B cell (primary cell): ENCODE data around the gene SNCB. TPM values are rescaled to one million over a fixed set of nuclear protein-coding genes. Genes with fewer than 3 reads are reported as not detected.
A peak's percentile ranks its signal among the peaks of the same experiment; 100 is the strongest.

Source experiments
- ATAC-seq: fragments of 200-7000 bp; cut with Tn5 transposase; one replicate; pipeline ENCODE4 v1.10.0; 2021; ENCODE audit warnings: low read depth, mild to moderate bottlenecking, moderate number of reproducible peaks, moderate library complexity
- CTCF ChIA-PET: fragments of 350-600 bp; sonication (Branson Sonifier 250); formaldehyde crosslinking; loops from one replicate; lab custom pipeline; 2021; ENCODE audit warnings: antibody characterized with exemption, inconsistent platforms; lab: Charles Lee
- POLR2A ChIA-PET: fragments of 350-600 bp; sonication (Branson Sonifier 250); formaldehyde crosslinking; loops from one replicate; lab custom pipeline; 2021; ENCODE audit warnings: antibody characterized with exemption; lab: Charles Lee
- DNase-seq: peaks from one replicate; pipeline ENCODE4 v3.0.0; 2013
- H2AFZ ChIP-seq: 2 replicates; pipeline ENCODE4 v1.6.1; 2012; ENCODE audit warnings: mild to moderate bottlenecking, low read depth, low read length; ENCODE audit not compliant: insufficient read depth, poor library complexity, severe bottlenecking
- H3K27ac ChIP-seq, 2 donors: 1 replicate in 1 of 2; 2 replicates in 1 of 2; pipeline ENCODE4 v1.5.1; 2012 to 2013; ENCODE audit warnings: low read length in 2 of 2, mild to moderate bottlenecking in 2 of 2, moderate library complexity in 1 of 2
- H3K27me3 ChIP-seq, 4 experiments: fragments of 200-600 bp in 1 of 4; sonication (generic) in 1 of 4; replicated peaks in 1 of 4; 1 replicate in 2 of 4; 2 replicates in 2 of 4; pipeline versions ENCODE4 v1.6.1 to v1.7.0; 2013 to 2016; ENCODE audit warnings: low read length in 3 of 4, mild to moderate bottlenecking in 2 of 4, mixed read lengths in 1 of 4, moderate library complexity in 1 of 4; ENCODE audit not compliant: insufficient read depth in 4 of 4, control insufficient read depth in 3 of 4; ENCODE audit errors: control extremely low read depth in 1 of 4
- H3K36me3 ChIP-seq, 2 experiments: replicated peaks in 1 of 2; 1 replicate in 1 of 2; 2 replicates in 1 of 2; pipeline versions ENCODE4 v1.6.1 to v1.7.1; 2013; ENCODE audit warnings: low read length in 1 of 2; ENCODE audit not compliant: insufficient read depth in 2 of 2, control insufficient read depth in 1 of 2; ENCODE audit errors: control extremely low read depth in 1 of 2, extremely low read depth in 1 of 2
- H3K4me1 ChIP-seq, 2 donors: fragments of 200-600 bp in 1 of 2; sonication (generic) in 1 of 2; 1 replicate in 1 of 2; 2 replicates in 1 of 2; pipeline versions ENCODE4 v1.5.1 to v1.6.1; 2013 to 2017; ENCODE audit warnings: low read length in 2 of 2; ENCODE audit not compliant: control insufficient read depth in 2 of 2, insufficient read depth in 2 of 2
- H3K4me2 ChIP-seq: replicated peaks from 2 replicates; pipeline ENCODE3; 2012; ENCODE audit warnings: mild to moderate bottlenecking, low read depth, low read length; ENCODE audit not compliant: poor library complexity, severe bottlenecking
- H3K4me3 ChIP-seq, 5 experiments: fragments of 200-600 bp in 1 of 5; sonication (generic) in 1 of 5; 1 replicate in 3 of 5; 2 replicates in 2 of 5; pipeline versions ENCODE4 v1.5.1 to v1.7.0; 2011 to 2016; ENCODE audit warnings: low read length in 4 of 5, mild to moderate bottlenecking in 4 of 5, low read depth in 2 of 5, control low read depth in 1 of 5, moderate library complexity in 1 of 5; ENCODE audit not compliant: insufficient read depth in 1 of 5; ENCODE audit errors: control extremely low read depth in 1 of 5, extremely low read depth in 1 of 5
- H3K79me2 ChIP-seq: fragments of 200-600 bp; sonication (generic); one replicate; pipeline ENCODE4 v1.6.0; 2016; ENCODE audit warnings: low read length; ENCODE audit not compliant: control insufficient read depth, insufficient read depth
- H3K9ac ChIP-seq: fragments of 200-600 bp; sonication (generic); 2 replicates; pipeline ENCODE4 v1.6.1; 2017; ENCODE audit warnings: mild to moderate bottlenecking, low read length, moderate library complexity
- H3K9me3 ChIP-seq, 3 donors: one replicate each; pipeline versions ENCODE4 v1.6.1 to v1.7.1; 2013; ENCODE audit warnings: low read length in 2 of 3; ENCODE audit not compliant: control insufficient read depth in 2 of 3, insufficient read depth in 1 of 3; ENCODE audit errors: control extremely low read depth in 1 of 3
- H4K20me1 ChIP-seq: 2 replicates; pipeline ENCODE4 v1.6.0; 2012; ENCODE audit warnings: mild to moderate bottlenecking, low read length; ENCODE audit not compliant: insufficient read depth, control insufficient read depth, poor library complexity, severe bottlenecking
- H3K27ac Mint-ChIP-seq: one replicate; pipeline ENCODE4 v1.8.0; 2021; ENCODE audit warnings: mixed read lengths
- H3K27me3 Mint-ChIP-seq: one replicate; pipeline ENCODE4 v1.8.0; 2021; ENCODE audit warnings: mixed read lengths
- H3K4me1 Mint-ChIP-seq: one replicate; pipeline ENCODE4 v1.8.0; 2021; ENCODE audit warnings: mixed read lengths
- H3K4me3 Mint-ChIP-seq: one replicate; pipeline ENCODE4 v1.8.0; 2021; ENCODE audit warnings: mixed read lengths
- H3K9me3 Mint-ChIP-seq: one replicate; pipeline ENCODE4 v1.8.0; 2022; ENCODE audit warnings: mixed read lengths; ENCODE audit not compliant: insufficient read depth
- EZH2 ChIP-seq: IDR thresholded peaks from 2 replicates; pipeline ENCODE4 v1.6.1; 2012; ENCODE audit warnings: borderline replicate concordance, low read depth, mild to moderate bottlenecking, moderate library complexity, low read length; ENCODE audit not compliant: insufficient read depth, poor library complexity, severe bottlenecking
- WGBS: methylation state at CpG from one replicate; pipeline ENCODE4 v1.1.5; 2013; ENCODE audit warnings: missing lambda C conversion rate; ENCODE audit not compliant: insufficient coverage; 5-methylcytosine and 5-hydroxymethylcytosine counted together
- intact Hi-C: fragments of 100-400 bp; cut with micrococcal nuclease; formaldehyde crosslinking; loops from one replicate; pipeline ENCODE4 v1.10.0; 2022
- polyA plus RNA-seq: library from polyadenylated mRNA; depleted of rRNA; stranded (reverse); fragments of >200 nt; gene quantifications from 2 replicates; pipeline ENCODE4 v1.2.3, GENCODE V29; 2012
- total RNA-seq, 2 donors: library from RNA; stranded (reverse); fragments of 120-200 nt in 1 of 2; gene quantifications; 1 replicate in 1 of 2; 2 replicates in 1 of 2; pipeline versions ENCODE4 v1.2.3 to v1.2.4, GENCODE V29; 2013 to 2022
- TF ChIP-seq, protein P1 (sequence below): fragments of 200-600 bp; IDR thresholded peaks from one replicate; pipeline ENCODE4 v1.8.0; 2022; ENCODE audit warnings: antibody characterized with exemption, mild to moderate bottlenecking

Gene SNCB
- total and polyA plus RNA-seq, 2 donors (not counting 1 experiment from before 2014, with no cell fraction given): 0.09 TPM; not detected in 1

DNA sequence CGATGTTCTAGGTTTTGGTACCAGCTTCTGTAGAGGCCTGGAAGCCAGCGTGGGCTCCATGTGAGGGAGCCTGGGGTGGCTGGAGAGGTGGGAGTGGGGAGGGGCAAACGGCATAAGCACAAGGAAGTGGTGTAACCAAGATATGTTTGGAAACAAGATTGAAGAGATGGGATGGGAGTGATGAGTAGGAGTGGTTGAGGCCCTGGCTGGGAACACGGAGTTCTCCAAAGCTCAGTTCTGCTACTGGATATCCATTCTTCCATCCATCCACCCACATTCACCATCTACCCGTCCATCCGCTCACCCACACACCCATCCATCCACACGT lies 29.1 kb upstream of the SNCB start:
- 79% methylated on average over 6 of the region's 7 CpGs for WGBS
- Mint-ChIP-seq H3K27me3 (peaks cover 14% of the 10 kb centered on the region), H3K4me1 (peaks cover 32% of the 10 kb centered on the region), H3K4me3 (peak overlapping the region; percentile 85), H3K27ac (peak overlapping the region; percentile 85), H3K9me3 (no peaks in the 10 kb centered on the region)
- TF ChIP-seq, protein P1, sequence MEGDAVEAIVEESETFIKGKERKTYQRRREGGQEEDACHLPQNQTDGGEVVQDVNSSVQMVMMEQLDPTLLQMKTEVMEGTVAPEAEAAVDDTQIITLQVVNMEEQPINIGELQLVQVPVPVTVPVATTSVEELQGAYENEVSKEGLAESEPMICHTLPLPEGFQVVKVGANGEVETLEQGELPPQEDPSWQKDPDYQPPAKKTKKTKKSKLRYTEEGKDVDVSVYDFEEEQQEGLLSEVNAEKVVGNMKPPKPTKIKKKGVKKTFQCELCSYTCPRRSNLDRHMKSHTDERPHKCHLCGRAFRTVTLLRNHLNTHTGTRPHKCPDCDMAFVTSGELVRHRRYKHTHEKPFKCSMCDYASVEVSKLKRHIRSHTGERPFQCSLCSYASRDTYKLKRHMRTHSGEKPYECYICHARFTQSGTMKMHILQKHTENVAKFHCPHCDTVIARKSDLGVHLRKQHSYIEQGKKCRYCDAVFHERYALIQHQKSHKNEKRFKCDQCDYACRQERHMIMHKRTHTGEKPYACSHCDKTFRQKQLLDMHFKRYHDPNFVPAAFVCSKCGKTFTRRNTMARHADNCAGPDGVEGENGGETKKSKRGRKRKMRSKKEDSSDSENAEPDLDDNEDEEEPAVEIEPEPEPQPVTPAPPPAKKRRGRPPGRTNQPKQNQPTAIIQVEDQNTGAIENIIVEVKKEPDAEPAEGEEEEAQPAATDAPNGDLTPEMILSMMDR: no peak
- no peak for TF ChIP-seq EZH2
- Histone ChIP-seq H3K9ac (no peak overlapping the region), H3K9me3 (no peaks in the 10 kb centered on the region), H3K36me3 (peaks cover 0 to 12% of the 10 kb centered on the region in 2 experiments), H3K4me2 (peak overlapping the region; percentile 69), H2AFZ (peak overlapping the region; percentile 69), H3K4me3 (no peak overlapping the region), H3K4me1 (peaks cover 25 to 30% of the 10 kb centered on the region in 2 donors), H4K20me1 (no peaks in the 10 kb centered on the region), H3K79me2 (no peaks in the 10 kb centered on the region), H3K27ac (peak overlapping the region in 1 of 2 donors; percentile 56), H3K27me3 (peaks cover 0 to 14% (median 2%) of the 10 kb centered on the region in 4 experiments)
- POLR2A ChIA-PET: no interaction called here
- intact Hi-C loops: loop anchor here (2.0 kb wide), 1 partner anchor 299 kb away; no protein-coding TSS in a partner anchor
- CTCF ChIA-PET: interaction anchor here (1.2 to 5.6 kb wide), 10 partner anchors 9 to 453 kb away, joined by 3 to 78 read pairs (median 17); partner anchors contain the start of genes CLTB, EIF4E1B, FAF2 and SNCB
- ATAC-seq (no peak), DNase-seq (no peak)

DNA sequence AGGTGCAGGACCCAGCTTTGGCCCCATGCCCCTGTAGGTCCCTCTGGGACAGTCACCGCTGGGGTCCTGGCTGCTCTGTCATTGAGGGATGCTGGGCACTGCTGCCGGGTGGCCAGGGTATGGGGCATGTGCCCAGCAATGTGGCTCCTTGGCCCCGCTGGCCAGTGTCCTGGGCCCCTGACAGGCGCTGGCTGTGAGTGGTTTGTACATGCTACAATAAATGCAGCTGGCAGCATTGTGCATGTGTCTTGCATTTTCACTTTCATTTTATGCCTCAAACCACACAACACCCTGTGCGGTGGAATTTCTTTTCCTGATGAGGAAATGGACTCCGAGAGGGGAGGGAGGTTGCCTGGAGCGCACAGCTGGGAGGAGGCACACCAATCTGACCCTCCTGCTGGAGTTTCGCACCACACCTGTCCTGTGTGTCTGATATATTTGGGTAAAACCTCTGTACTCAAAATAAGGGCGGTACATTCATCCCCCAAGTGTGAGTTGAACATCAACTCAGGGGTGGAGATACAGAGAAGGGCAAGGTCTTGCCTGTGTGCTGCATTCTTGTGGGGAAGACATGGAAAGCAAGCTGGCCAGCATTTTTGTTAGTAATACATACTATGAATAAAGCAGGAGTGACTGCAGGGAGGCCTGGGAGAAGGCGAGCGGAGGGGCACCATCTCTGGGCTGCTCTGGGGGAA lies 28.6 kb upstream of the SNCB start:
- WGBS: 37% methylated on average over 5 of the region's 11 CpGs
- Histone ChIP-seq H3K4me2 (peak overlapping the region; percentile 69), H3K27me3 (peaks cover 0 to 9% (median 0%) of the 10 kb centered on the region in 4 experiments), H3K9ac (peak overlapping the region; percentile 58), H3K27ac (peak overlapping the region; percentile 13 to 56), H3K4me1 (peaks cover 25 to 33% of the 10 kb centered on the region in 2 donors), H3K4me3 (peak overlapping the region in 4 of 5 experiments; percentile 12 to 56 (median 34)), H3K9me3 (no peaks in the 10 kb centered on the region), H4K20me1 (no peaks in the 10 kb centered on the region), H2AFZ (peak overlapping the region; percentile 69), H3K79me2 (no peaks in the 10 kb centered on the region), H3K36me3 (peaks cover 0 to 12% of the 10 kb centered on the region in 2 experiments)
- H3K27ac Mint-ChIP-seq: peak overlapping the region; percentile 85
- ChIA-PET POLR2A (interaction anchor here (1.2 kb wide), 1 partner anchor 12 kb away, joined by 3 read pairs; no protein-coding TSS in a partner anchor), CTCF (interaction anchor here (1.2 to 5.6 kb wide), 11 partner anchors 9 to 453 kb away, joined by 3 to 78 read pairs (median 10); partner anchors contain the start of genes CLTB, EIF4E1B, SNCB and TSPAN17)
- H3K4me1 Mint-ChIP-seq: peaks cover 35% of the 10 kb centered on the region
- peaks cover 9% of the 10 kb centered on the region for H3K27me3 Mint-ChIP-seq
- peak overlapping the region; percentile 85 for H3K4me3 Mint-ChIP-seq
- H3K9me3 Mint-ChIP-seq: no peaks in the 10 kb centered on the region
- intact Hi-C loops: loop anchor here (2.0 kb wide), 1 partner anchor 300 kb away; no protein-coding TSS in a partner anchor
- no peak for TF ChIP-seq EZH2
- TF ChIP-seq, protein P1: no peak
- ATAC-seq (no peak), DNase-seq (peak; percentile 60)
